Spleen (tissue), 11 donors: ENCODE measurements around the gene KLHL2. TPM values are rescaled to one million over a fixed set of nuclear protein-coding genes. Genes with fewer than 3 reads are reported as not detected.
"Not testable (repeated sequence)": the region's sequence is repeated elsewhere in the genome, so short reads cannot be mapped to it uniquely, and the experiment has no call there.

Source experiments
- DNase-seq: peaks from one replicate; pipeline ENCODE4 v3.0.0-alpha.2; 2020
- H3K27ac ChIP-seq, 8 donors: fragments of 200-600 bp; sonication (generic) in 7 of 8; 1 replicate in 4 of 8; 2 replicates in 4 of 8; pipeline versions ENCODE4 v1.5.0 to v1.8.0; 2016 to 2021; ENCODE audit warnings: inconsistent platforms in 4 of 8, mild to moderate bottlenecking in 4 of 8, moderate library complexity in 1 of 8
- H3K27me3 ChIP-seq, 7 donors: fragments of 200-600 bp; sonication (generic) in 6 of 7; replicated peaks in 1 of 7; 1 replicate in 4 of 7; 2 replicates in 3 of 7; pipeline versions ENCODE4 v1.5.0 to v1.8.0; 2016 to 2021; ENCODE audit warnings: inconsistent platforms in 3 of 7, mild to moderate bottlenecking in 1 of 7
- H3K36me3 ChIP-seq, 6 donors: fragments of 200-600 bp; sonication (generic) in 5 of 6; 1 replicate in 4 of 6; 2 replicates in 2 of 6; pipeline versions ENCODE4 v1.5.0 to v1.8.0; 2016 to 2021; ENCODE audit warnings: inconsistent platforms in 2 of 6
- H3K4me1 ChIP-seq, 6 donors: fragments of 200-600 bp; sonication (generic) in 5 of 6; 1 replicate in 3 of 6; 2 replicates in 3 of 6; pipeline versions ENCODE4 v1.5.0 to v1.8.0; 2016 to 2021; ENCODE audit warnings: inconsistent platforms in 3 of 6
- H3K4me3 ChIP-seq, 8 donors: fragments of 200-600 bp; sonication (generic) in 7 of 8; 1 replicate in 4 of 8; 2 replicates in 4 of 8; pipeline versions ENCODE4 v1.5.0 to v1.8.0; 2016 to 2021; ENCODE audit warnings: inconsistent platforms in 4 of 8, mild to moderate bottlenecking in 4 of 8, moderate library complexity in 2 of 8
- H3K9me3 ChIP-seq, 8 donors: fragments of 200-600 bp; sonication (generic) in 7 of 8; 1 replicate in 4 of 8; 2 replicates in 4 of 8; pipeline versions ENCODE4 v1.5.0 to v1.8.0; 2016 to 2021; ENCODE audit warnings: inconsistent platforms in 4 of 8
- POLR2A ChIP-seq, 3 donors: fragments of 450-650 bp; IDR thresholded peaks; one replicate each; pipeline ENCODE4 v1.5.1; 2017; ENCODE audit warnings: antibody characterized with exemption in 3 of 3, mild to moderate bottlenecking in 1 of 3
- POLR2AphosphoS5 ChIP-seq, 3 donors: sonication (generic); formaldehyde crosslinking; IDR thresholded peaks; one replicate each; pipeline ENCODE4 v1.5.1; 2017; ENCODE audit warnings: antibody characterized with exemption in 3 of 3
- WGBS, 5 donors: extraction: QIAGEN DNeasy Blood & Tissue Kit in 3 of 5; methylation state at CpG; one replicate each; pipeline versions ENCODE4 v1.1.5 to v1.1.7; 2013 to 2018; 5-methylcytosine and 5-hydroxymethylcytosine counted together
- intact Hi-C: fragments of 100-400 bp; cut with DNase I; formaldehyde crosslinking; loops from one replicate; pipeline ENCODE4 v1.15.0; 2023; ENCODE audit warnings: low total_unique reads
- polyA plus RNA-seq, 3 donors: library from polyadenylated mRNA; stranded (reverse); fragments of 200-250 nt; gene quantifications; one replicate each; pipeline ENCODE4 v1.2.1, GENCODE V29; 2013
- total RNA-seq, 7 donors: library from RNA; depleted of rRNA in 3 of 7; stranded (reverse); fragments of >200 nt in 3 of 7; fragmentation: NEBNext Ultra II Directional in 4 of 7; extraction: Animal tissue kit (Norgen Biotek cat#: 25700) in 4 of 7; gene quantifications; one replicate each; pipeline versions ENCODE4 v1.1.0 to v1.2.1, GENCODE V29; 2016 to 2021
- TF ChIP-seq, protein P1 (sequence below), 11 experiments: fragments of 200-600 bp in 7 of 11; fragments of 450-650 bp in 4 of 11; sonication (generic) in 4 of 11; IDR thresholded peaks in 8 of 11; conservative IDR thresholded peaks in 3 of 11; 1 replicate in 7 of 11; 2 replicates in 4 of 11; pipeline versions ENCODE4 v1.4.0 to v1.8.0; 2016 to 2021; ENCODE audit warnings: antibody characterized with exemption in 11 of 11, inconsistent platforms in 4 of 11, mild to moderate bottlenecking in 1 of 11
- donor health status: healthy with polysubstance abuse.
- donor health status: DM: no; HTN: no; CAD: no; lungs with moderate emphysema.
- donor health status: DM: no; HTN: no; CAD: no.
- donor health status: Bipolar disorder and iron deficiency.
- donor health status: healthy.
- donor health status: DM: no; HTN: no; CAD: no.
- donor health status: DM: yes; HTN: yes; CAD: no.

KLHL2 gene
- total and polyA plus RNA-seq, 10 donors, result 10.8 to 102 (median 48.5) TPM

DNA sequence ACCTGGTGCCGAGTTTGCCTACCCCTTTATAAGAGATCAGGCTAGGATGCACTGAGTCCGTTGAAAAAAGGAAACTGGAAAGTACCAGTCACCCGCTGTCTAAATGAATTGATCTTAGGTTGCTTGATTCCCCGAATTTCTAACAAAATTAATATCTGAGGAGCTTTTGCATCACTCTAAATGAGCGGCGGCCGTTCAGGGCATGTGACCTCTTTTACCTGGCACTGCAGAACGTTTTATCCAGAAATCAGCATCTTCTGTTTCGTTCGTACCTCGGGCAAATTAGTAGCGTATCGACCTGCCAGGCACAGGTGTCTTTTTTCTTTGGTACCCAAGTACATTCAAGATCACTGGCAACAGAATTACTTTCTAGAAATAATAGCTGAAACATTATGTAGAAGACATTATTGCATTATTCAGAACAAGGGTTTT is 876 bp downstream of the KLHL2 start:
- WGBS, 5 donors, result 10 to 19% (median 15%) methylated on average over 13 of the region's 13 CpGs
- Histone ChIP-seq H3K27ac (peak overlapping the region; percentile 65 to 99 (median 92)), H3K4me1 (peaks cover 6 to 83% (median 52%) of the 10 kb centered on the region in 6 donors), H3K4me3 (peak overlapping the region; percentile 59 to 92 (median 82)), H3K36me3 (no peaks in the 10 kb centered on the region), H3K9me3 (no peaks in the 10 kb centered on the region), H3K27me3 (no peaks in the 10 kb centered on the region)
- TF ChIP-seq POLR2A (IDR thresholded peaks at IDR 0.05) (no peak), POLR2AphosphoS5 (IDR thresholded peaks at IDR 0.05) (no peak)
- TF ChIP-seq, protein P1, sequence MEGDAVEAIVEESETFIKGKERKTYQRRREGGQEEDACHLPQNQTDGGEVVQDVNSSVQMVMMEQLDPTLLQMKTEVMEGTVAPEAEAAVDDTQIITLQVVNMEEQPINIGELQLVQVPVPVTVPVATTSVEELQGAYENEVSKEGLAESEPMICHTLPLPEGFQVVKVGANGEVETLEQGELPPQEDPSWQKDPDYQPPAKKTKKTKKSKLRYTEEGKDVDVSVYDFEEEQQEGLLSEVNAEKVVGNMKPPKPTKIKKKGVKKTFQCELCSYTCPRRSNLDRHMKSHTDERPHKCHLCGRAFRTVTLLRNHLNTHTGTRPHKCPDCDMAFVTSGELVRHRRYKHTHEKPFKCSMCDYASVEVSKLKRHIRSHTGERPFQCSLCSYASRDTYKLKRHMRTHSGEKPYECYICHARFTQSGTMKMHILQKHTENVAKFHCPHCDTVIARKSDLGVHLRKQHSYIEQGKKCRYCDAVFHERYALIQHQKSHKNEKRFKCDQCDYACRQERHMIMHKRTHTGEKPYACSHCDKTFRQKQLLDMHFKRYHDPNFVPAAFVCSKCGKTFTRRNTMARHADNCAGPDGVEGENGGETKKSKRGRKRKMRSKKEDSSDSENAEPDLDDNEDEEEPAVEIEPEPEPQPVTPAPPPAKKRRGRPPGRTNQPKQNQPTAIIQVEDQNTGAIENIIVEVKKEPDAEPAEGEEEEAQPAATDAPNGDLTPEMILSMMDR (IDR thresholded peaks at IDR 0.05 in 8 of 11, conservative IDR thresholded peaks at IDR 0.05 in 3 of 11), result no peak
- intact Hi-C loops, result loop anchor here (5.0 kb wide), 1 partner anchor 119 kb away; the partner anchor contains the start of gene MSMO1
- no peak for DNase-seq

DNA sequence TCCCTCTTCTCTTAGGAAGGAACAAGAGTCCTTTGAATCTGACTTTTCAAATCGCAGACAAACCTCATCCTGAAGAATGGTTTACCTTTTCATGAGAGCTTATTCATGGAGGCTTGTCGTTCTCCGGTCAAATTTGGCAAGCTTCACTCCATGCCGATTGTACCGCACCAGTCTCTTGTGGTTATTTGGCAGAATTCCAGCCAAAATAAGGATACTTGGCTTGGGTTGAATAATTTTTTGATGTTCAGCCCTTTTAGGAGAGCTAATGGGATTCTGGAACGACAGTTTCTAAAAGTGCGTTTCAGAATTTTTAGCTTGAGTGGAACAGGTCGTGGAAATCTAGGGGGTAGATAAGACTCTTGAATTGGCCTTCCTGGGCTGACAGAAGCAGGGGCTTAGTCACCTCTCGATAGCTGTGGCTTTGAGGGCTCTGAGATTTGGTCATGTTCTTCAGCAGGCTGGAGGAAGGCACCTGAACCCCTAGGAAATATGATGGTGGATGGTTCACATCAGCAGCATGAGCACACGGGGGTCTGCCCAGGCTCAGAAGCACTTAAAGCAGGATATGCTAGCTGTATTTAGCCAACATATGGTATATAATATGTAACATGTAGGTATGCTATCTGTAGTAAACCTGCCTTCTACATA is 1.5 kb downstream of the KLHL2 start:
- Histone ChIP-seq H3K9me3 (no peaks in the 10 kb centered on the region), H3K27me3 (no peaks in the 10 kb centered on the region), H3K27ac (peak overlapping the region in 5 of 8 donors; percentile 91 to 99 (median 96)), H3K36me3 (no peaks in the 10 kb centered on the region), H3K4me1 (peaks cover 6 to 86% (median 52%) of the 10 kb centered on the region in 6 donors), H3K4me3 (peak overlapping the region in 7 of 8 donors; percentile 71 to 92 (median 82))
- intact Hi-C loops, result loop anchor here (5.0 kb wide), 1 partner anchor 118 kb away; the partner anchor contains the start of gene MSMO1
- DNase-seq, result no peak
- 69 to 80% (median 74%) methylated on average over 10 of the region's 10 CpGs for WGBS, 5 donors
- no peak for TF ChIP-seq POLR2AphosphoS5 (IDR thresholded peaks at IDR 0.05)
- no peak for TF ChIP-seq POLR2A (IDR thresholded peaks at IDR 0.05)
- TF ChIP-seq, protein P1 (IDR thresholded peaks at IDR 0.05 in 8 of 11, conservative IDR thresholded peaks at IDR 0.05 in 3 of 11), result no peak

DNA sequence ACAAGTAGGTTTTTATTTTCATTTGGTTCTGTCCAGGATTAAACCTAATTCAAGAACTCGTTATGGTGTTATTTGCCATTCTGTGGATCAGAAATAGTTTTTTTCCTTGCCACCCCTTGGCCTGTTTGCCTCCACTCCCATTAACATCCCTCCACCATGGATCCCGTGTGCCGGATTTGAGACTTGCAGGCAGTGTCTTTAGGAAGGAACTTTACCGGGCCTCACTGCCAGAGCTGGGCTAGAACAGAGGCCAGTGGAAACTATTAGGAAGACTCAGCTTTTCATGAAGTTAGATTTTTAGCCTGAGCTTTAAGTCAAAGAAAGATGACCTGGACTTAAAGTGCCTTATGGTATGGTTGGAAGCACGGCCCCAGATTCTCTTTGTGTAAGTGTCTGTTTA is 2.4 kb downstream of the KLHL2 start:
- Histone ChIP-seq H3K27me3 (no peaks in the 10 kb centered on the region), H3K4me1 (peaks cover 6 to 86% (median 56%) of the 10 kb centered on the region in 6 donors), H3K27ac (peak overlapping the region in 1 of 8 donors; percentile 99), H3K36me3 (no peaks in the 10 kb centered on the region), H3K4me3 (peak overlapping the region in 2 of 8 donors; percentile 11 to 83), H3K9me3 (no peaks in the 10 kb centered on the region)
- no peak for DNase-seq
- no peak for TF ChIP-seq POLR2A (IDR thresholded peaks at IDR 0.05)
- TF ChIP-seq POLR2AphosphoS5 (IDR thresholded peaks at IDR 0.05), result no peak
- TF ChIP-seq, protein P1 (IDR thresholded peaks at IDR 0.05 in 8 of 11, conservative IDR thresholded peaks at IDR 0.05 in 3 of 11), result no peak
- intact Hi-C loops, result loop anchor here (5.0 kb wide), 1 partner anchor 118 kb away; the partner anchor contains the start of gene MSMO1
- 90 to 97% (median 96%) methylated on average over 5 of the region's 5 CpGs for WGBS, 5 donors

DNA sequence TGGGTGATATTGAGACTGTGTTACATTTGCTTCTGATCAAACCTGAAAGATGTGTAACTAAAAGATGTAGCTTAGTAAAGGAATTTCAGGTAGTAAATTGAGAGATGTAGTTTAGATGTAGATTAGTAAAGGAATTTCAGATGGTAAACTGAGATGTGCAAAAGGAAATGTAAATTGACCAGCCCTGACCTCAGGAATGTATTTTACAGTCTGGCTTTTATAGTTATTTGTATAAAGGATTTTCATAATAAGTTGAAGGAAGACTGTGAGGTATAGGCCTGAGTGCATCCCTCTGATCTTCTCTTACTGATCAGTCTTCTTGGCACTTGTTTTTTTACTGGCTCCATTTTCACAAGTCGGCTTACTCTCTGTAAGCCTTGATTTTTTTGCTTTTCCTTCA is 3.2 kb downstream of the KLHL2 start:
- Histone ChIP-seq H3K27me3 (no peaks in the 10 kb centered on the region), H3K27ac (peak overlapping the region in 1 of 8 donors; percentile 5), H3K4me1 (peaks cover 6 to 85% (median 57%) of the 10 kb centered on the region in 6 donors), H3K4me3 (no peak overlapping the region), H3K9me3 (no peaks in the 10 kb centered on the region), H3K36me3 (no peaks in the 10 kb centered on the region)
- no peak for DNase-seq
- WGBS, 5 donors, result 78 to 92% (median 85%) methylated on average over 1 of the region's 1 CpG
- TF ChIP-seq POLR2AphosphoS5 (IDR thresholded peaks at IDR 0.05), result no peak
- no peak for TF ChIP-seq POLR2A (IDR thresholded peaks at IDR 0.05)
- TF ChIP-seq, protein P1 (IDR thresholded peaks at IDR 0.05 in 8 of 11, conservative IDR thresholded peaks at IDR 0.05 in 3 of 11), result no peak
- intact Hi-C loops, result no loop called here

DNA sequence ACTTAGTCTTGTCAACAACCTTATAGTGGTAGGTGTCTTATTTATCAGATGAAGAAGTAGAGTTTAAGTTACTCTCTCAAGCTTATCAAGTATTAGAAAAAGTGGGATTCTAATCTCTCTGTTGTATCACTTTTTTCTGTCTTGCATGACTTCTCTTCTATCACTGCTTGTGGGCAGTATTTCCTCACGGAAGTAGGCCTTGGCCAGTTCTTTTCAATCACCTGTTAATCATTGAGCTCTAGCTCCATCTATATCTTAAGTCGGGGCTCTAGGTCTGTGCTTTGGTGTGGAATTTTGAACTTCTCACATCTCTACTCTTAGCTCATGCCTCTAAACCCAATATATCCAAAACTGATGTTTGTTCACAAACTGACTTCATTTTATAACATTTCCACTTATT is 5.3 kb downstream of the KLHL2 start:
- H3K36me3 ChIP-seq, H3K4me3 ChIP-seq, H3K27ac ChIP-seq, H3K27me3 ChIP-seq, DNase-seq, H3K9me3 ChIP-seq, intact Hi-C loops: not testable (repeated sequence)
- peaks cover 0 to 91% (median 54%) of the 10 kb centered on the region in 6 donors for H3K4me1 ChIP-seq
- whole genome bisulfite sequencing, 5 donors, result 85 to 89% (median 88%) methylated on average over 2 of the region's 2 CpGs

DNA sequence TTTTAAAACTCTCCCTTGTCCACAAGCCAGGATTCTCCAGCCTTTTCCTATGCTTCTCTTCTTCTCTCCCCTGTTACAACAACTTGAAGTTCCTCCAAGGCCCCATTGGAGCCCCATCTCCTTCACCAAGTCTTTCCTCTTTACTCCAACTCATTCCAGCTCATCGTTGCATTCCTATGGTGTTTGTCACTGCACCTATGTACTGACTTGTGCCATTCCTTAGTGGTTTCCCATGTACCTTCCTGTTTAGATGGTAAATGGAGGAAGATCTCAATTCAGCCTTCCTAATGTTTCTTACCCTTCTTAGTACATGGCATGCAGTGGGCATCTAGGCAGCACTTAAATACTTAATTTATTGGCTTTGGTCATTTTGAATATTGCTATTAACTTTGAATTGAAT is 6.0 kb downstream of the KLHL2 start:
- H3K36me3 ChIP-seq, H3K27me3 ChIP-seq, intact Hi-C loops, DNase-seq, H3K27ac ChIP-seq, H3K4me3 ChIP-seq, H3K9me3 ChIP-seq: not testable (repeated sequence)
- 85 to 100% (median 98%) methylated on average over 1 of the region's 1 CpG for WGBS, 5 donors
- H3K4me1 ChIP-seq, result peaks cover 0 to 86% (median 52%) of the 10 kb centered on the region in 6 donors
